ENCODE results near the gene AFAP1L1.

AFAP1L1 gene

GRCh38 chr5:149317281-149318048 is 45.8 kb downstream of the AFAP1L1 start:
- DNase-seq, result peak; percentile 11 to 33

GRCh38 chr5:149319174-149319573 is 47.5 kb downstream of the AFAP1L1 start:
- no peak for DNase-seq

GRCh38 chr5:149320791-149321330 is 49.2 kb downstream of the AFAP1L1 start:
- DNase-seq, result no peak

- DNase-seq, result no peak
Observed at GRCh38 chr5:149322518-149322917, 50.9 kb downstream of the AFAP1L1 start.

- no peak for DNase-seq
Observed at GRCh38 chr5:149323210-149323609, 51.6 kb downstream of the AFAP1L1 start.

- DNase-seq, result no peak
Observed at GRCh38 chr5:149323621-149324205, 52.1 kb downstream of the AFAP1L1 start.

- DNase-seq, result no peak
Observed at GRCh38 chr5:149324641-149325040, 53.0 kb downstream of the AFAP1L1 start.

GRCh38 chr5:149325166-149325735 is 53.6 kb downstream of the AFAP1L1 start:
- DNase-seq, result no peak

GRCh38 chr5:149325894-149326293 is 54.2 kb downstream of the AFAP1L1 start:
- DNase-seq, result no peak

- DNase-seq, result no peak
Observed at GRCh38 chr5:149326611-149327010, 55.0 kb downstream of the AFAP1L1 start.

GRCh38 chr5:149328177-149328576 is 56.5 kb downstream of the AFAP1L1 start:
- DNase-seq, result no peak

GRCh38 chr5:149333711-149334443 is 62.2 kb downstream of the AFAP1L1 start:
- no peak for DNase-seq

GRCh38 chr5:149337736-149338135 is 66.1 kb downstream of the AFAP1L1 start:
- DNase-seq, result no peak

GRCh38 chr5:149338364-149338763 is 66.7 kb downstream of the AFAP1L1 start:
- no peak for DNase-seq

GRCh38 chr5:149340920-149341319 is 69.3 kb downstream of the AFAP1L1 start:
- no peak for DNase-seq

GRCh38 chr5:149341876-149342275 is 70.2 kb downstream of the AFAP1L1 start:
- DNase-seq, result no peak

- no peak for DNase-seq
Observed at GRCh38 chr5:149344151-149344550, 72.5 kb downstream of the AFAP1L1 start.

GRCh38 chr5:149345147-149345891 is 73.7 kb downstream of the AFAP1L1 start, which contains the start of gene GRPEL2:
Gene GRPEL2, plus strand, starts transcription at chr5:149345499. Its CDS starts 41 bp downstream, at chr5:149345540.
- DNase-seq, result peak; percentile 95

- DNase-seq, result no peak
Observed at GRCh38 chr5:149345892-149346222, 74.2 kb downstream of the AFAP1L1 start.

- DNase-seq, result no peak
Observed at GRCh38 chr5:149348518-149348917, 76.9 kb downstream of the AFAP1L1 start.

- no peak for DNase-seq
Observed at GRCh38 chr5:149349382-149349781, 77.7 kb downstream of the AFAP1L1 start.

- no peak for DNase-seq
Observed at GRCh38 chr5:149352169-149352568, 80.5 kb downstream of the AFAP1L1 start.

- DNase-seq, result no peak
Observed at GRCh38 chr5:149353911-149354310, 82.3 kb downstream of the AFAP1L1 start.
